PC-3 (cell line): ENCODE data around the gene KIF24. TPM values are rescaled to one million over a fixed set of nuclear protein-coding genes. Genes with fewer than 3 reads are reported as not detected.

Source experiments
- ATAC-seq: fragments of 200-7000 bp; cut with Tn5 transposase; 2 replicates; pipeline ENCODE4 v1.9.1; 2020; ENCODE audit warnings: mild to moderate bottlenecking, moderate library complexity
- BruUV-seq: library from RNA; stranded (reverse); fragments of 400-500 nt; replicated peaks from 2 replicates; lab custom pipeline; 2021; lab: Mats Ljungman, UMichigan
- CTCF ChIA-PET: fragments of 300-600 bp; sonication (Branson Sonifier 250); formaldehyde crosslinking; loops from one replicate; lab custom pipeline; 2022; ENCODE audit warnings: antibody characterized with exemption; lab: Charles Lee
- POLR2A ChIA-PET: fragments of 300-600 bp; sonication (Branson Sonifier 250); formaldehyde crosslinking; loops from one replicate; lab custom pipeline; 2022; ENCODE audit warnings: antibody characterized with exemption; ENCODE audit not compliant: unreplicated experiment; lab: Charles Lee
- DNase-seq: peaks from one replicate; pipeline ENCODE4 v3.0.0-alpha.2; 2015
- H2AFZ ChIP-seq: fragments of 300-600 bp; sonication (generic); 2 replicates; pipeline ENCODE4 v1.6.0; 2016; ENCODE audit warnings: antibody characterized with exemption, low read length
- H3F3A ChIP-seq: fragments of 300-600 bp; sonication (generic); one replicate; pipeline ENCODE4 v1.6.0; 2017; ENCODE audit warnings: antibody characterized with exemption, low read length, control low read depth, mild to moderate bottlenecking; ENCODE audit not compliant: unreplicated experiment
- H3K27ac ChIP-seq: fragments of 300-600 bp; sonication (generic); 2 replicates; pipeline ENCODE4 v1.5.1; 2016; ENCODE audit warnings: mild to moderate bottlenecking, low read length
- H3K27me3 ChIP-seq: fragments of 300-600 bp; sonication (generic); 2 replicates; pipeline ENCODE4 v1.6.1; 2016; ENCODE audit warnings: low read length, mixed read lengths
- H3K36me3 ChIP-seq: fragments of 300-600 bp; sonication (generic); 2 replicates; pipeline ENCODE4 v1.6.1; 2016; ENCODE audit warnings: low read depth, mixed run types, low read length, mixed read lengths
- H3K4me1 ChIP-seq: fragments of 300-600 bp; sonication (generic); 2 replicates; pipeline ENCODE4 v1.5.1; 2016; ENCODE audit warnings: low read length; ENCODE audit not compliant: insufficient read depth
- H3K4me2 ChIP-seq: fragments of 300-600 bp; sonication (generic); 2 replicates; pipeline ENCODE4 v1.6.0; 2016; ENCODE audit warnings: low read length
- H3K4me3 ChIP-seq: fragments of 300-600 bp; sonication (generic); 2 replicates; pipeline ENCODE4 v1.5.1; 2016; ENCODE audit warnings: mild to moderate bottlenecking, low read length, mixed read lengths
- H3K79me2 ChIP-seq: fragments of 300-600 bp; sonication (generic); 2 replicates; pipeline ENCODE4 v1.6.1; 2017; ENCODE audit warnings: low read length, mixed read lengths
- H3K9ac ChIP-seq: fragments of 300-600 bp; sonication (generic); 2 replicates; pipeline ENCODE4 v1.6.0; 2016; ENCODE audit warnings: mild to moderate bottlenecking, low read length
- H3K9me2 ChIP-seq: fragments of 300-600 bp; sonication (generic); replicated peaks from 2 replicates; pipeline ENCODE4 v1.6.1; 2016; ENCODE audit warnings: mixed run types, low read length, mixed read lengths
- H3K9me3 ChIP-seq: fragments of 300-600 bp; sonication (generic); 2 replicates; pipeline ENCODE4 v1.6.1; 2016; ENCODE audit warnings: low read length, mixed read lengths
- H4K20me1 ChIP-seq: fragments of 300-600 bp; sonication (generic); 2 replicates; pipeline ENCODE4 v1.6.1; 2016; ENCODE audit warnings: low read length, mixed read lengths
- EZH2 ChIP-seq: fragments of 300-600 bp; sonication (generic); IDR thresholded peaks from one replicate; pipeline ENCODE4 v1.6.1; 2017; ENCODE audit warnings: antibody characterized with exemption, mild to moderate bottlenecking, low read length; ENCODE audit not compliant: unreplicated experiment
- EZH2phosphoT487 ChIP-seq: fragments of 300-600 bp; sonication (generic); IDR thresholded peaks from 2 replicates; pipeline ENCODE4 v1.6.1; 2018; ENCODE audit warnings: mild to moderate bottlenecking, antibody characterized with exemption, low read length, borderline replicate concordance
- intact Hi-C: fragments of 100-400 bp; cut with micrococcal nuclease; formaldehyde crosslinking; loops from 2 replicates; pipeline ENCODE4 v1.9.0; 2023
- total RNA-seq: library from RNA; depleted of rRNA; stranded (reverse); fragments of >200 nt; gene quantifications from 2 replicates; pipeline ENCODE4 v1.2.3, GENCODE V29; 2014
- TF ChIP-seq, protein P1 (sequence below): fragments of 300-600 bp; sonication (generic); conservative IDR thresholded peaks from 2 replicates; pipeline ENCODE4 v1.5.1; 2017; ENCODE audit warnings: antibody characterized with exemption, low read depth, mild to moderate bottlenecking, low read length

Gene KIF24
- total RNA-seq, 1 experiment from 2014 or later: 4.7 TPM

DNA sequence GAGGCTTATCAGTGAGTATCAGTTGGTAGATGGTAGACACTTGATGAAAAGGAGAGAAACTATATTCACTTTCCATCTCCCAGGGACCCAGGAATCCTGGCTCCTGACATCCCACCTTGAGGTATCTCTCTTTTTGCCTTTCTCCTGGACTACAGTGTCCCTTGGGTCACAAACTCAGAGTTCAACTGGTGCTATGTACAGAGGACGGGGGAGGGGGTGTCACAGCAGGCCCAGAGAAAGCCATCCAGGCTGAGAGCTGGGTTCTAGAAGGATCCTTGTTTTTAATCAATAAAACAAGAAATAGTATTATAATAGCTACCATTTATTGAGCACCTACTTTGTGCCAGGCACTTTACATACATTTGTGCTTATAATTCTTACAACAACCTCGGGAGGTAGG is 37.3 kb upstream of the KIF24 start:
- Histone ChIP-seq H3K4me3 (no peak overlapping the region), H3K9ac (no peak overlapping the region), H3K36me3 (no peaks in the 10 kb centered on the region), H3K9me2 (no peaks in the 10 kb centered on the region), H3K9me3 (no peaks in the 10 kb centered on the region), H3K79me2 (no peaks in the 10 kb centered on the region), H2AFZ (no peak overlapping the region), H3K27ac (no peak overlapping the region), H3K4me2 (no peak overlapping the region), H4K20me1 (no peaks in the 10 kb centered on the region), H3K4me1 (no peaks in the 10 kb centered on the region), H3K27me3 (no peaks in the 10 kb centered on the region), H3F3A (no peaks in the 10 kb centered on the region)
- POLR2A ChIA-PET: no interaction called here
- no peak for TF ChIP-seq EZH2
- TF ChIP-seq, protein P1, sequence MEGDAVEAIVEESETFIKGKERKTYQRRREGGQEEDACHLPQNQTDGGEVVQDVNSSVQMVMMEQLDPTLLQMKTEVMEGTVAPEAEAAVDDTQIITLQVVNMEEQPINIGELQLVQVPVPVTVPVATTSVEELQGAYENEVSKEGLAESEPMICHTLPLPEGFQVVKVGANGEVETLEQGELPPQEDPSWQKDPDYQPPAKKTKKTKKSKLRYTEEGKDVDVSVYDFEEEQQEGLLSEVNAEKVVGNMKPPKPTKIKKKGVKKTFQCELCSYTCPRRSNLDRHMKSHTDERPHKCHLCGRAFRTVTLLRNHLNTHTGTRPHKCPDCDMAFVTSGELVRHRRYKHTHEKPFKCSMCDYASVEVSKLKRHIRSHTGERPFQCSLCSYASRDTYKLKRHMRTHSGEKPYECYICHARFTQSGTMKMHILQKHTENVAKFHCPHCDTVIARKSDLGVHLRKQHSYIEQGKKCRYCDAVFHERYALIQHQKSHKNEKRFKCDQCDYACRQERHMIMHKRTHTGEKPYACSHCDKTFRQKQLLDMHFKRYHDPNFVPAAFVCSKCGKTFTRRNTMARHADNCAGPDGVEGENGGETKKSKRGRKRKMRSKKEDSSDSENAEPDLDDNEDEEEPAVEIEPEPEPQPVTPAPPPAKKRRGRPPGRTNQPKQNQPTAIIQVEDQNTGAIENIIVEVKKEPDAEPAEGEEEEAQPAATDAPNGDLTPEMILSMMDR: no peak
- no peak for TF ChIP-seq EZH2phosphoT487
- no peak for DNase-seq
- no TSS peak for BruUV-seq
- ATAC-seq: no peak
- intact Hi-C loops: no loop called here
- CTCF ChIA-PET: no interaction called here

DNA sequence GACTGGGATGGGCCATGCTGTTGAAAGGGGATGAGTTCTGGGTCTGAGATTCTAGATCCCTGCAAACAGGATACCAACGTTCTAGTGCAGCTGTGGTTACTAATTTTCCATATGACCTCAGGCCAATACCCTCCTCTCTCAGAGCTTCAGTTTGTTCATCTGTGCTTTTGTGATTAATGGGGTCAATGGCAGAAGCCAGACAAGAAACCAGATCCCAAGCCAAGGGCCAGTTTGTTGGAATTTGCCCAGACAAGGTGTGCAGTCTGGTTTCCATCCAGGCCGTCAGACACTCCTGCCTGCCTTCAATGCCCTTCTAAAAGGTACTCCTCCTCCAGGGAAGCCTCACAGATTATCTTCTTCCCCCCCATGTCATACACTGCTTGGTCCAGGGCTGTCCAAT is 36.2 kb upstream of the KIF24 start:
- no peaks in the 10 kb centered on the region for H3K36me3 ChIP-seq
- no TSS peak for BruUV-seq
- no peaks in the 10 kb centered on the region for H3K27me3 ChIP-seq
- ATAC-seq: no peak
- no peaks in the 10 kb centered on the region for H3F3A ChIP-seq
- ChIA-PET POLR2A (no interaction called here), CTCF (no interaction called here)
- no peaks in the 10 kb centered on the region for H3K9me2 ChIP-seq
- DNase-seq: no peak
- H3K4me3 ChIP-seq: no peak overlapping the region
- H3K79me2 ChIP-seq: no peaks in the 10 kb centered on the region
- H2AFZ ChIP-seq: no peak overlapping the region
- no peak overlapping the region for H3K27ac ChIP-seq
- no peaks in the 10 kb centered on the region for H3K4me1 ChIP-seq
- no peak overlapping the region for H3K4me2 ChIP-seq
- no peak for TF ChIP-seq EZH2
- TF ChIP-seq, protein P1: no peak
- no peak for TF ChIP-seq EZH2phosphoT487
- no peak overlapping the region for H3K9ac ChIP-seq
- no peaks in the 10 kb centered on the region for H4K20me1 ChIP-seq
- intact Hi-C loops: no loop called here
- H3K9me3 ChIP-seq: no peaks in the 10 kb centered on the region

DNA sequence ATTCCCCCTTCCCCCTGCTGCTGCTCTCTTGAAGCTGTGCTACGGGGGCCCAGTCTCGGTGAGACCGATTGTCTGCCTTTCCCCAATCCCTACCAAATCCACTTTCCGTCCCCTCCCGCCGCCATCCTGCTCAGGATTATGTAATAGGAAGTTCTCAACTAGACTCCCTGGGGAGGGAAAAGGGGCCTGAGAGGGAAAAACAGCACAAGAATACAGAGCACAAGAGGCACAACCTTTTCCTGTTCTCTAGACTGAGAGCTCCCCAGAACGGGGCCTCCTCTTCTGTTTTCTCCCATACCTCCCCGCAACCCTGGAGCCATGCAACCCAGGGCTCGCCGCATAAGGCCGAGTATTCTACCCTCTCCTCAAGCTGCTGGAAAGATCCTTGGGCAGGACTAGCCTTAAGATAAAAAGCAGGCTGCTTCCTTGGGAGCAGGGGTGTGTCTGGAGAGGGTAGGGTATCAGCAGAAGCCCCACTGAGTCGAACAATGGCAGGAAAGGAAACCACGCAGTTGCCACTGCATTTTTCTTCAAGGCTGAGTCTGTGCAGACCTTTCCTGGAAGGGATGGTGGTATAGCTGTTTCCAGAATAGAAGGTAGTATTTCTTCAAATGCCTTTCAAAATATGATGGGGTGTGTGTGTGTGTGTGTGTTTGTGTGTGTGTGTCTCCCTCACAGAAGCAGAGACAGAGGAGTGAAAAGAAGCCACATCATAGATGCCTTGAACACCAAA is 34.7 kb upstream of the KIF24 start:
- no peaks in the 10 kb centered on the region for H3K4me1 ChIP-seq
- no peaks in the 10 kb centered on the region for H4K20me1 ChIP-seq
- no peaks in the 10 kb centered on the region for H3K79me2 ChIP-seq
- H3K9me3 ChIP-seq: no peaks in the 10 kb centered on the region
- ATAC-seq (no peak), DNase-seq (no peak)
- intact Hi-C loops: no loop called here
- TF ChIP-seq EZH2: no peak
- TF ChIP-seq, protein P1: no peak
- no peak for TF ChIP-seq EZH2phosphoT487
- H3K4me3 ChIP-seq: no peak overlapping the region
- no peak overlapping the region for H3K4me2 ChIP-seq
- H2AFZ ChIP-seq: no peak overlapping the region
- CTCF ChIA-PET: no interaction called here
- BruUV-seq: no TSS peak
- H3K9me2 ChIP-seq: no peaks in the 10 kb centered on the region
- H3K27ac ChIP-seq: no peak overlapping the region
- no peaks in the 10 kb centered on the region for H3K36me3 ChIP-seq
- no peak overlapping the region for H3K9ac ChIP-seq
- POLR2A ChIA-PET: no interaction called here
- no peaks in the 10 kb centered on the region for H3K27me3 ChIP-seq
- H3F3A ChIP-seq: no peaks in the 10 kb centered on the region
